ENCODE results near the gene RAPGEF2.
"Not testable (repeated sequence)": the region's sequence is repeated elsewhere in the genome, so short reads cannot be mapped to it uniquely, and the experiment has no call there.

RAPGEF2 gene

GRCh38 chr4:159141193-159141592 lies 38.3 kb downstream of the RAPGEF2 start:
- DNase-seq: no peak

DNA sequence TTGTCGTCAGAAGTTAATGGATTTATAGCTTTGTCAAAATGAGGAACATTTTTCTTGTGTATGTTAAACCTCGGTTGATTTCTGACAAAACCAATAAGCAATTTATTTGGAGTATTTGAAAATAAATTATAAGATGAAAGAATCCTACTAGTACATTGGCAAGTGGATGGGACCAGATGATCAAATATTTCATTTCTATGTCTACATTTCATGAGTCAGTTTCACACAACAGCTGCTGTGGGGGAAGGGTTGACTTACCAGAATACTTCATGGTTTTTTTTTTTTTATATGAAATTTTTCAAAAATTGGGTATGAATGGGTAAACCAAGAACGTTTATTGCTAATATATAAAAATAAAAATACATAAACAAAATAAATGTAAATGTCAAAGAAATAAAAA lies 39.4 kb downstream of the RAPGEF2 start:
- DNase-seq: no peak

- no peak for DNase-seq
Measured at GRCh38 chr4:159142681-159143384, 40.0 kb downstream of the RAPGEF2 start.

DNA sequence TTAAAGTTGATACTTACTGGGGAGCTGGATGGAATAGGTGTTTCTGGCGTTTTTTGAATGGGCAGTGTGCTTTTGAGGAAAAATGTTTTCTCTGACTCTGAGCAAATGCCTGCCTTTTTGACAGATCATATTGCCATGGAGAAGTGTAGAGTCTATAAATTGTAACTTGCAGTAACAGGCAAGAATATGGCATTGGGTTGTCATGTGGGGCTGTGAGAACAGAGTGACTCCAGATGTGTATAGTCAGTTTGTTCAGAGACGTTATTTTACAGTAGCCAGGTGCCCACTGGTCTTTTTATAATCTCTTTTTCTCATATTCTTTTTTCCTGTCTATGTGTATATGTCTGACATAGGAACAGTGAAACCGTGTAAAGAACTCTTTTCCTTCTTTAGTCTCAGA lies 40.8 kb downstream of the RAPGEF2 start:
- DNase-seq: no peak

- no peak for DNase-seq
Measured at GRCh38 chr4:159144112-159144694, 41.3 kb downstream of the RAPGEF2 start.

DNA sequence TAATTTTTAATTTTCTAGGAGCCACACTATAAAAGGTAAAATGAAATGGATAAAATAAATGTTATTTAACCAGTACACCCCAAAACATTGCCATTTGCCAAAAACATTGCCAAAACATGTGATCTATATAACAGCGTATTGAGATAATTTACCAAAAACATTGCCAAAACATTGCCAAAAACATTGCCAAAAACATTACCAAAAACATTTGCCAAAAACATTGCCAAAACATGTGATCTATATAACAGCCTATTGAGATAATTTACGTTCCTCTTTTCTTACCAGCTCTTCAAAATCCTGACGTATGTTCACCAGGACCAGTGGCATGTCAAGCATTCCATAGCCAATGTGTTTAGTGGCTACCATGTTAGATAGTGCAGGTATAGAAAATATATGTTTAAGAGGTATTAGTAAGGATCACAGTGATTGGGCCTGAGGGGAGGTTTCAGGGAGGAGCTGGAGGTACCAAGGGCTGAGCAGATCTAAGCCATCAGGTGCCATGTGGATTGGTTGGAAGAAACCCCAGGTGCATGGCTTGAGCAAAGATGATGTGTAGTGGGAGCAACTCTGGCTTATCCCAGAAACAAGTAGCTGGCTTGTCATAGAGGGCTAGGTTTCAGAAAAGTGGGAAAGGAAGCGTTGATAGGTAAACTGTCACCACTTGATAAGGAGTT lies 42.6 kb downstream of the RAPGEF2 start:
- no peak for DNase-seq

DNA sequence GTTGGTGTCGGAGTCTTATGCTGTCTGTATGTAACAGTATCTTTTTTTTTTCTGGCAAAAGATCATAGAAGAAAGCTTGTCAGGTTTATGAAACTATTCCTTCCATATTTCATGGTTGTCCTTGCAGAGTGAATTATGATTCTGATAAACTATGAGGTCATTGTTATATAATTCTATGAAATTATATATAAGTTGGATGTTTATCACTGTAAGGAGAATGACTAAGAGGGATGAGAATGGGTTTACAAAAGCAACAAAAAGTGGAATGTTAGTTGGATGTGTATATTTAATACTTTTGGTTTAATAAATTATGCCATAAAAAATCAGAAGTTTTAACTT lies 43.1 kb downstream of the RAPGEF2 start:
- DNase-seq: no peak

DNA sequence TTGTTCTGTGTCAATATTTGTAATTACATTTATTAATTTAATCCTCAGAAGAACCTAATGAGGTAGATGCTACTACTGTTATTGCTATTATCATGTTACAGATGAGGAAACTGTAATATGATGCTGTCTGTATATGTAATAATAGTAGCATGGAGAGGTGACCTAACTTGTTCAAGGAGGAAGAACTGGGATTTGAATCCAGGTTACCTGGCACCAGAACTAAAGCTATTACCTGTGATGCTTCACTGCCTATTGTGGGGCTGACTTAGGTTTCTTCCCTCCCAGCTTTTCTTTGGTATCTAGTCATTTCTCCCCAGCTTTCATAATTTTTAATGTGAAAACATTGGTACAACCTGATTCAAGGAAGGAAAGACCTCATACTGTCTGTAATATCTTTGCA lies 43.6 kb downstream of the RAPGEF2 start:
- no peak for DNase-seq

DNA sequence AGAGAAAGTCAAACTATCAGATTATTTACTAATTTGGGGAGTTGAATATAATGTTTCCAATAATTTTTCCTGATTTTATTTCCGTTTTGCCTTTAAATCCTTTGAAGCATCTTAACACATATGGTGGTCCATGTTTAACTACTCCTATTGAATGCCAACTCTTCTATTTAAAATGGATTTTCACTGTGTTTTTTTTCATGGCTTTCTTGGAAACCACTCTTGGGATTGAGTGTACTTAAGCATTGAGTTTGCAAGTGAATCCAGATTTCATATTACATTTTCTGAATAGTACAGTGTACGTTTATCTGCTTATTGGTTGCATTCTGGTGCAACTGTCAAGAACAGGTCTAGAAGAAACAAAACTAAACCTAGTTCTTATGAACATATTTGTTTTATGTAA lies 45.6 kb downstream of the RAPGEF2 start:
- no peak for DNase-seq

DNA sequence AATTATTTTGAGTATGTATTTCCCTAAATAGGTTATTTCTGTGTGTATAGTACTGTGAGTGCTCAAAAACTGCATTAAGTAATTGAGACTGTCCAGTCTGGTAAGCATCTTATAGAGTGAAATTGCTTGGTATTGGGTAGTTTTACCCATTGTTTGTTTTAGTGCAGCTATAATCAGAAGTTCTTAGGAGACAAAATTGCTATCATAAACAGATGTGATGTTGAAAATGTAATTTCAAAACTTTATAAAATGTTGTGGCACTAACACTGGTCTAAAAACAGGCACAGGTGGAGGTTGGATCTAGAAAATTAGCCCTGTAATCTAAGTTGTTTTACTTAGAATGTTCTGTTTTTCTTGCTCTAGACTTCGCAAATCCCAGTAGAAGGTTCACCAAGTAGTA lies 46.8 kb downstream of the RAPGEF2 start:
- DNase-seq: no peak

DNA sequence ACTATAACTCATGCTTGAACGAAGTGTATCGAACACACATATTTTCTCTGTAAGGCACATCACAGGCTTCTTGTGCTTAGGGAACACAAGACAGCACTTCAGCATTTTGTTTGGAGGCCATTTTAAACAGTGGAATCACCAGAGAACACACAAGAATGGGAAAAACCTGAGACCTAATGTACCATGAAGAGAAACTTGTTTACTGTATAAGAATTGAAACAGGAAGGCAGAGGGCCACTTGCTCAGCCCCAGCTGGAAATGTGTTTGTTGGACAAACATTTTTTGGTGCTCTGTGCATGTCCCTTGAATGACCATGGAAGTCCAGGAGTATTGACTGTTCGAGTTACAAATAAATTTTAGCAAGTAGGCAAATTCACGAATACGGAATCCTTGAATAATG lies 47.5 kb downstream of the RAPGEF2 start:
- DNase-seq: no peak

DNA sequence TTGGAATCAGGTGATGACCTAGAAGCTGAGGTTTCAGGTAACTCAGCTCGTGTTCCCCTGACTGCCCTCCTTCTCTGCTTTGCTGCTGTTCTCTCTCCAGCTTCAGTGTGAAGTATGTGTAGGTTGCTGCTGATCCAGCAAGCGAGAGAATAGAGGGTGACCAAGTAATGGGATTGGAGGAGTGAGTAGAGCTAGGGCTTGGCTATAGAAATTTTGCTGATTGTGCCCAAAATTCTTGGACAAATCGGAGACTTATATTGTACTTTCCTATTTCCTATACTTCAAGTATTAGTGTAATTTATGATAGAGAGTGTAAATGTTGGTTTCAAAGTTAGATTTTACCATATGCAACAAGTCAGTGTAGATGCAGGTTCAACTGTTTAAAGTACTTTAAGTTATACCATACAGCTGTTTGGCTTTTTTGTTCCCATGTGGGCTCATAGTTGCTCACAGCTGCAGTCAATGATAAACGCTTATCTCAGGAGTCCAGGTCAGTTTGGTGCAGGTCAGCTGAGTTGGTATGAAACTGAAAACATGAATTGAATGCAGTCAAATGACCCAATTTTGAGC lies 48.0 kb downstream of the RAPGEF2 start:
- no peak for DNase-seq

GRCh38 chr4:159151689-159152088 lies 48.8 kb downstream of the RAPGEF2 start:
- no peak for DNase-seq

GRCh38 chr4:159152181-159152580 lies 49.3 kb downstream of the RAPGEF2 start:
- DNase-seq: no peak

- no peak for DNase-seq
Measured at GRCh38 chr4:159153669-159154068, 50.8 kb downstream of the RAPGEF2 start.

- no peak for DNase-seq
Measured at GRCh38 chr4:159155119-159155518, 52.2 kb downstream of the RAPGEF2 start.

DNA sequence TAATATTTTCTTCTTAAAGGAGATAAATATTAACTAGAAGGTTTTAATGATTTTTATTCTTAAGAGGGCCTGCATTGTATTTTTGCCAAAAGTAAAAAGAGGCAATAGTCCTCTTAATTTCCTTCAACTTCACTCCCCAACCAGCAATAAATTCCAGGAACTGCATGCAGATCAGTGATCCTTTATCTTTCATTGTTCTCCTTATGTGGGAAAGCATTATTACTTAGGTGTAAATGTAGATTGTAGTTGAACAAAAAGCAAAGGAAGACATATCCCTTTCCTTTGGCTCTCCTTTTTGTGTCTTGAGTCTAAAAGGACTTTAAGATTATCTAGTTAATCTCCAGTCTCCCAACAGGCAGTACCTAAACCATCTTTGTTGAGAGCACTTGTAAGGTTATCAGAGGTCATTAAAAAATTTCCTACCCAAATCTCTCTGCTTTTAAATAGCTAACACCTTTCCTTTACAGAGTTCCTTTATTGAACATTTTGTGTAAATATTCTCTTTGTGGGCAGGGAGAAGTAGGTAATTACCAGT lies 55.3 kb downstream of the RAPGEF2 start:
- DNase-seq: no peak

DNA sequence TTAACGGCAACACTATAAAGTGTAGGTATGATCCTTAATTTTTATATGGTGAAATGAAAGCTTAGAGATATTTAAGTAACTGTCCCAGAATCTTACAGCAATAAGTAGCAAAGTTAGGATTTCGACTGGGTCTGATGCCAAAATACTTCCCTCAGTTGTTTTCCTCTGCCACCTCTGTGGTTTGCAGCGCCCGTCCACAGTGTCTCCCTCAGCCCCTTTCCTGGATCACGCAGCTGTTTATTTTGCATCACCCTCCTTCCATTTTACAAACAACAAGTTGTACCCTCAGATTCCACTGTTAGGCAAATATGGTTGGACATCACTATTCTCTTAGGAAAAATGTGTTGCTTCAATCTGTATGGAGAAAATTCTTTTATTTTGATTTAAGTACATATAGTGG lies 56.1 kb downstream of the RAPGEF2 start:
- no peak for DNase-seq

GRCh38 chr4:159159611-159160010 lies 56.7 kb downstream of the RAPGEF2 start:
- no peak for DNase-seq

DNA sequence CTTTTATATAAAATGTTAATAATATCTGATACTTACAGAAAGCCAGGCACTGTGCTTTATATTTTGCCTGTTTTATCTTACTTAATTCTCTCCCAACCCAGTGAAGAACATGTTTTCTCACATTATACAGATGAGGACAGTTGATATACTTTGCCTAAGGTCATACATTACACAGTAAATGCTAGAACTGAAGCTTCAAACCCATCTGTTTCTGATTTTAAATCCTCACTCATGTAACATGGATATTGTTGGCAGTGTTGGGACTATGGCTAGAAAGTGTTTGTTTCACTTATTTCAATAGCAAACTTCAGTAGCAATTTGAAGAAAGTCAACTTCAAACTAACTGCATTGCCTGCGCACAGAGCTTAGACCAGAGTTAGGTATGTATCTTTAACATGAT lies 57.4 kb downstream of the RAPGEF2 start:
- DNase-seq: no peak

DNA sequence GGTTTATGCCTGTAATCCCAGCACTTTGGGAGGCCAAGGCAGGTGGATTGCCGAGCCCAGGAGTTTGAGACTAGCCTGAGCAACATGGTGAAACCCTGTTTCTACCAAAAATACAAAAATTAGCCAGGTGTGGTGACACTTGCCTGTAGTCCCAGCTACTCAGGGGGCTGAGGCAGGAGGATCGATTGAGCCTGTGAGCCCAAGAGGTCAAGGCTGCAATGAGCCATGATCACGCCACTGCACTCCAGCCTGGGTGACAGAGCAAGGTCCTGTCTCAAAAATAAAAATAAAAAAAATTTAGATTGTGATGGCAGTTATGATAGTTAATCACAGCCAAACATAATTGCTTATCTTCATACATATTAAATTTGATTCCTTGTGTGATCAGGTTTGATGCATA lies 58.6 kb downstream of the RAPGEF2 start:
- not testable (repeated sequence) for DNase-seq

DNA sequence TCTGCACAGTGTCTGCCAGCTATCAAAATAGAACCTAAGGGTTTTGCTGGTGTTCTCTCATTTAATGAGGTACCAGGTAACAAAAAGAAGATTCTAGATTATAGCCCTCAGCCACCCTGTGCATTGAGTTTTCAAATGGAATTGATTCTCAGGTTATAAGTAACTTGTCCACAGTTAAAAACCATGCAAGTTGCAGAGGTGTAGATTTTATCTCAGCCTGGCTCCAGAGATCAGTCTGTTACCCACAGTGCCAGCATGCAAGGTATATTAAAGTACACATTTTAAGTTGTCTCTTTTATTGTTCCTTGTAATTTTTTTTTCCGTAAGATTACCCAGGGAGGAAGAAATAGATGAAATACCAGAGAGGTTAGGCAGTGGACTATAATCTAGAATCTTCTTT lies 59.7 kb downstream of the RAPGEF2 start:
- no peak for DNase-seq

DNA sequence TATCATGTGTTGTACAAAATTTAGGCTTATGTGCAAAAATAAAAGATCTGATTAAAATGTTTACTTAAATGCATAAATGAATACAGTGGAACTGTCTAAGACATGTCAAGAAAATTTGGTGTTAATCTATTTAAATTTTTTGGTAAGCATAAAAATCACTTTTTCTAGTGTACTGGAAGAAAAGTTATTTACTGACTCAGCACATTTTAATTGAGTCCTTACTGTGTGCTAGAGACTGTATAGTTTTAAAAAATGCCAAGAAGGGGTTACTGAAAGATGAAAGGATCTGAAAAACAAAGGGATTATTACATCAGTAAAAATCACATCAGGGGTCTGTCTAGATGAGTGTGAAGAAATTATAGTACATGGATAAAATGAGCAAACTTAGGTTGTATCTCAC lies 60.6 kb downstream of the RAPGEF2 start:
- DNase-seq: no peak
